GM21423 (cell line): ENCODE data around the gene RNF157.

ENCODE experiments used
- ATAC-seq: cut with Tn5 transposase; IDR thresholded peaks from one replicate; pipeline ENCODE4 v1.9.1; 2021; ENCODE audit warnings: mild to moderate bottlenecking, moderate library complexity; ENCODE audit not compliant: unreplicated experiment

Gene RNF157

DNA sequence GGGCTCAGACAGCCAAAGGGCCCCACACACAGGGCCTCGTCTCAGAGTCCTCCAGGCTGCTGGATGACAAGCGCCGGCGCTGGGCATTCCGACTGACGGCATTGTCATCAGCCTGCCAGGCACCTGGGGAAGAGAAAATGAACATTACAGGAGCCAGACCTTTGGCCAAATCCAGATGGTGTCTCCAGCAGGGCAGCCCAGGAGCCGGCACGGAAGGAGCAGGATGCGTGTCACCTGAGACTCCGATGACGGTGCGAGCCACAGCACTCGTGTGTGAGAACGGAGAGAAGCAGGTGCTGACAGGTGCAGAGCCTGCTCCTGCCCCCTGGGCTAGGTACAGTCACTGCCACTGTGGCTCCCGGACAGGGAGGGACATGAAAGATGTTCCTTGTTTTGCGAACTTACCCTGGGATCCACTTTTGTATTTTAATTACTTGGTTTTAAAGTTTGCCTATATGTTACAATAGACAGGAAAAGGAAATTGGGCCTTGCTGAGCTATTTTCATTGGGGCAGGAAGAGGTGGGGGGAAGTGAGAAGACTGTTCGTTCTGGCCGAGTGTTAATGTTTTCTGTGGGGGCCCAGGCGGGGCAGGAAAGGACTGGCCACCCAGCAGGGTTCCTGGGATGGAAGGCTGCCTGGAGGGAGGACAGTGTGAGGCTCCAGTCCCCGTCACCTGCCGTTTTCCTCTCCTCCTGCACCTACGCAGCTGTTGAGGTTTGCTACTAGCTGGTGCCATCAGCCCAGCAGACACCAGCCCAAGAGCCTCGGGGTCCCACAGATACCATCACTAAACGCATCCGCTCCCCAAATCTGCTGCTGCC lies 94.9 kb downstream of the RNF157 start:
- no peak for ATAC-seq

DNA sequence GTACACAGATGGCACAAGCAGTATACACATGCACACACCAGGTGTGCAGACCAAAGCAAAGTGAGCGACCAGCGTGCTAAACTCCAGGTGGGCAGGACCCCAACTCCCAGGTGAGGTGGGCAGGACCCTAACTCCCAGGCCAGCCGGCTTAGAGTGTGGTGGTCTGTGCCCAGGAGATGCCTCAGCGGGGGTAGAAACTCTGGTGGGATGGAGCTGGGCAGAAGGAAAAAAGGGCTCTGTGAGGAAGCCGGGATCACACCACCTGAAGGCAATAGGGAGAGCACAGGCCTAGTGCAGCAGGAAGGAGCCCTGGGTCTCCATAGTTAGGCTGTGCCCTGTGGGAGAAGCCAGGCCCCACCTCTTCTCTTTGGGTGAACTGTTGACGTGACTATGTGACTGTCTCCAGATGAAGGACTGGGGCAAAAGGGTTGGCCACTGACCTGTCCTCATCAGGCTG lies 97.7 kb downstream of the RNF157 start:
- no peak for ATAC-seq

DNA sequence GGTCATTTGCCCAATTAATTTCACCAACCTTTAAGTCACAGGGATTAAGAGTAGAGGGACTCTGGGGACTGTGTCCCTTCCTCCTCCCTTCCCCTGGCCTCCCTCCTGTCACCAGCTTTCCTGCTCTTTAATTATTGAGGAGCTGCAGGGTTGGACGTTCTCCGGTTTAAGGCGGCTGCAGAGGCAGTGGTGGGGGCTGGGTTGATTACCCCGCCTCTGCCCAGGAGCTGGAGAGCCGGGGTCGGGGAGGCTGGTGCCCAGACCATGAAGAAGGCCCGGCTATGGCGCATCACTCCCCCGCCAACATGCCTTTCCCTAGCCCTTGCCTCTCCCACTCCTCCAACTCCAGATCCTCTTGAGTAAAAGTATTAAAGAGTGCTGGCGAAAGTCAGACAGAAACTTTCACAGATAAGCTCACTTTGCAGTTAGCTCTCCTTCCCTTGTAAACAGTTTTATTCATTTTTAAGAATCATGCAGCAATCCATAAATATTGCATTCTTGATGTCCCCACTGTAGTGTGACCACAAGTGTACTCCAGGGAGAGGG lies 98.2 kb downstream of the RNF157 start:
- no peak for ATAC-seq

DNA sequence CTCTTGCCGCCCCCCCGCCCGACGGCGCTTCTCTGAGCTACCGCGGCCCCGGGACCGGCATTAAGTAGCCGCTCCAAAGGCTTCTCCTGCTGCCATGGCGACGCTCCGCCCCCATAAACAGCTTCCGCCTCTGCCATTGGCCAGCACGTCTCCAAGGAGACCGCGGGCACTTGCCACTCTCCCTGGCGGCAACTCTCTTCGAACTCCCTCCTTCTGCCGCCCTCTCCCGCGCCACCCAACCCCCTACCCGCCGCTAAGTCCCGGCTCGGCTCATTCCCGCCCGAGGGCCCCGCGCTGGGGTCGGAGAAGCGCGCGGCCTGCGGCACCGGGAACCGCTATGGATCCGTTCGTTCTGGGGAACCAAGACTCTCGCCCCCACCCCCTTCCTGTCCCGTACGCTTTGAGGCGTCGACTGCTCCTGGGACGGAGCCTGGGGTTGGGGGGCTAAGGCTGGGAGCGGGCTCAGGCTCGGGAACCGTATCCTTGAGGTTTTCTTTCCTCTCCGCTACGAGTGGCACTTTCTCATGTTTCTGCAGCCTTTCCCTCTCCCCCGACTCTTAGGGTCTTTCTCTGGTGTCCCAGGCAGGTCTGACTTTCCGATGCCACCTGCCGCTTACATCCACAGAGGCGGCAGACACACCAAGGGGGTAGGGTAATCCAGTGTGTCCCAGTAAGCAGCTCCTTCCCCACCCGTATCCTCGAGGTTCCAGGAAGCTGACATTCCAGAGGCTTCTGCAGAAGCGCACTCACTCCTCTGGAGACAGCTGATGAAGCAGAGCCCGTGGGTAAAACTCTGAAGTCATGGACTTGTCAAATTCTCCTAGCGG lies 98.9 kb downstream of the RNF157 start, which contains the start of gene FOXJ1:
Gene FOXJ1, minus strand, starts transcription at position 34 of the 827 bp plus-strand sequence. CDS start 850 bp downstream, outside the sequence.
- ATAC-seq, result peak; percentile 54

DNA sequence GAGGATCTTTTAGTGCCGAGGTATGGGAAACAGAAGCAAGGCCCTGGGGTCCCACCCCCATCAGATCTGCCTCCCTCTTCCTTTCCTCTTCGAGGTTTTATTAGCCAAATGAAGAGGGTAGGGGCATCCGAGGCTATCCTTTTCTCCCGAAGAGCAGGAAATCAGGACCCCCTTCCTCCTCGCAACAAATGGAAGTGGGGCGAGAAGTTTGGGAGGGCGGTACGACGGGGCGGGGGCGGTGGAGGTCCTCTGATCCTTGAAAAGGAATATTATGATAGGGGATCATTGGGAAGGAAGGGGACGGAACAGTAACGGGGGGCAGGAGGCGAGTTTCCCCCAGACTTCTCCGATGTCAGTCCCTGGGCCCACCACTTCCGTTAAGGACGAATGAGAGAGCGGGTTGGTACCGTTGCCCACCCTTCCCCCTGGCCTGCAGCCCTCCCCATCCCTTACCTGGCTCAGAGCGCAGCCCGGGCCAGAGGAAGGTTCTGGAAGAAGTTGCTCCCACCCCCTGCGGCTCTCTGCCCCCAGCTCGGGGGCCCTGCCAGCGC lies 99.6 kb downstream of the RNF157 start:
- no peak for ATAC-seq

DNA sequence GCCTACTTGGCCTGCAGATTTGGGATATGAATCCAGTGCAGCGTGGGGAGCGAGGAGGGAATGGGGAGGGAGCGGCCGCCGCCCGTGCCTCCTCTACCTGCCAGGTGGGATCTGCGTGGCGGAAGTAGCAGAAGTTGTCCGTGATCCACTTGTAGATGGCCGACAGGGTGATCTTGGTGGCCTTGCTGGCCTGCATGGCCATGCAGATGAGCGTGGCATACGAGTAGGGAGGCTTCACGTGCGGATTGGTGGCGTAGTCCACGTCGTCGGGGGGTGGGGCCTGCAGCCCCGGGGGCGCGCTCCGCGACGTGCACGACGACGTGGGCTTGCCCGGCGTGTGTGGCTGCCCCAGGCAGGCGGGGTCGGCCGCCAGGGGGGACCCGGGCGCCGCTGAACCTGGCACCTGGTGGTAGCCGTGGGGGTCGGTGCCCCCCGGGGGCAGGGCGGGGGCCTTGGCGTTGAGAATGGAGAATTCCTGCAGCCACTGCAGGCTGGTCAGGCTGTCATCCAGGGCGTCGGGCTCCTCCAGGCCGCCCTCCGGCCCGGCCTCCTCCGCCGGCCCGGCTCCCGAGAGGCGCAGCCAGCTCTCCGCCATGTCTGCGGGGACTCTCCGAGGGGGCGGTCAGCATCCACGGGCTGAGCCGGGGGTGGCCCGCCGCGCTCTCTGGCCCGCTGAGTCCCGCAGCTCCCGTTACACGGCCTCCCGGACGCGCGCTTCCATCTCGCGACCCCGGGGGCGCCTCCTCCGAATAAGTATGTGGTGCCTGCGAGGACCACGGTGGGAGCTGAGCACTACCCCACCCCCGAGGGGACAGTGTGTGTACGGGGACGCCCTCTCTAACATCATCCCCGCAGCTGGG lies 100.3 kb downstream of the RNF157 start:
- ATAC-seq, result no peak

DNA sequence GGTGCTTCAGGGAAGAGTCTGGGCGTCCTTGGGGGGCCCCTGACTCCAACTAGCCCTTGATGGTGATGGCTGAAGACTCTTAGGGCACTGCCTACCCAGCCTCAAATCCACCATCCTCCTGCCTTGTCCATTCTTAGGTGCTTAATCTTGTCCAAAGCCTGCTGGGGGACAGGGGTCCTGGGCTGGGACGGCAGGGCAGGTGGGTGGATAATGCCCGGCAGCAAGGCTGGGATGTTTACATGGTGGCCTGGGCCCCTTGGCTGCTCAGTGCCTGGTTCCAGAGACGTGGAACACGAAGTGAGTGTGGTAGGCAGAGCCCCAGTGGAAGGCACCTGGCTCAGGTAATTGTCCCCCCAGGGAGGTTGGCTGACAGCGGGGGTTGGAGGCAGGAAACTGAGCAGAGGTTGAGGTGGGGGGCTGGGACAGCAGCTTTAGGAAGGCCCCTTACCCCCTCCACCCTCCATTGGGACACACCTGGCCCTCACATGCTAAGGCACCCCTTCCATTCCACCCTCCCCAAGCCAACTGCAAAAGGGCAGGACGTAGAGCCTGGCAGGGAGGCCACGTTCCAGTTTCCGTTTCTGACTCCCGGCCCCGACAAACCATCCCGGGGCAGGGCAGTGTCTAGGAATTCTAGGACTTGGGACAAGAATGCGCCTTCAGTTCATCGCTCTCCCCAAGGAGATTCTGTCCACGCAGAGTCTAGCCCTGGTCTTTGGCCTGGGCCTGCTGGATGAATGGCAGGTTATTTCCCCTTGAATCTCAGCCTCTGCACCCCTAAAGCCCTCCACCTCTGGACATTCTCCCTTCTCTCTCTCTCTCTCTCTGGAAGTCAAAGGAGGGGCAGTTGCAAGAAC lies 101.2 kb downstream of the RNF157 start:
- ATAC-seq, result no peak

DNA sequence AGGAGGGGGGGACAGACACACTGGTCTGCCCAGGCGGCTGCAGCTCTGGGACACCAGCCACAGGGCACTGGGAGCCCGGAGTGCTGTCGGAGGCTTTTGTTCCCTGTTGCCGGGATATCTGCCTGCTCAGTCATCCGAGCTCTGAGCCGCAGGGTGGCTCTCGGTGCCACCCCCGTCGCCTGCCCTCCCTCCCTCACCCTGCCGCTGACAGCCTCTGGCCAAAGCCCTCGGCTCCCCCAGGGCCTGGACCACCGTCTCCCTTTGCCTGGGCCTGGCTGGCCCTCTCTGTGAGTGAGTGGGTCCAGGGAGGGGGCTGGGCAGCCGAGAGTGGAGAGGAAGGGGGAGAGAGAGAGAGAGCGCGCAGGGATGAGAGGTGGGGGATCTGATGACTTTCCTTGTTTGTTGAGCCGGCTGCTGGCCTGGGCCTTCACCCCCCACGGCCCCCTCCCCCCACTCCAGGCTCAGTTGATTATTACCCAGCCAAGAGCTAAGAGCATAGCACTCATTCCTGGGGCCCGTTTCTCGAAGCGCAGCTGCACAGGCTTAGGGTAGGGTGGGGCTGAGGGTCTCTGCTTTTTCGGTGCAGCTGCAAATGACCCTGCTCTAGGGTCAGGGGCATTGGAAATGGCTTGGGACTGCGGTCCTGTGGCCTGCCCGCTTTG lies 101.9 kb downstream of the RNF157 start:
- ATAC-seq, result no peak

DNA sequence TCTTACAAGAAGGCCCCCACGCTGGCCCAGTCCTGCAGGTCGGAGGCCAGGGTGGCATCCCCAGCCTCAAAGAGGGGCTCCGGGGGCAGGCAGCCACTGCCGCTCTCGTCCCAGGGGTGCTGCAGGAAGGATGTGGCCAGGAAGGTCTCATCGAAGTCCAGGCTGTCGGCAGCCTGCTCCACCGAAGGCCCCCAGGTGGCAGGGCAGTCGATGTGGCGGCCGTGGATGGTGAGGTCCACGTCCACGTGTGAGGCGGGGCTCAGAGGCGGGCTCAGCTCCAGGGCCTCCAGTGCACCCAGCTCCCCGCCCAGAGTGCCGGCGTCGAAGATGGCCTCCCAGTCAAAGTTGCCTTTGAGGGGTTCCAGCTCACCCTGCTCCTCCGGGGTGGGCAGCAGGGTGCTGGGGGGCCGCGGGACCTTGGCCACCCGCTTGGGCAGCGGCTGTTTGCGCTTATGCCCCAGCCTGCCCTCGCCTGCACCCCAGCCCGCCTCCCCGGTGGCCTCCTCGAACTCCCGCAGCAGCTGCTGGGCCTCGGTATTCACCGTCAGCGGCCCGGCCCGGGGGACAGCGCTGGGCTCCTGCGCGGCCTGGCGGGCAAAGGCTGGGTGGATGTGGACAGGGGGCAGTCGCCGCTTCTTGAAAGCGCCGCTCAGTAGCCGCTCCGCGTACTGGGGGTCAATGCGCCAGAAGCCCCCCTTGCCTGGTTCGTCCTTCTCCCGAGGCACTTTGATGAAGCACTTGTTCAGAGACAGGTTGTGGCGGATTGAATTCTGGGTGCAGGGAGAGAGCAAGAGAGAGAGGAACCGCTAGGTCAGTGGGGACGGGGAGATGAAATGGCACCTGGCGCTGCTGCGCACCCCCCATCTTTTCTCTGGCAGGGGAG lies 102.7 kb downstream of the RNF157 start:
- no peak for ATAC-seq

DNA sequence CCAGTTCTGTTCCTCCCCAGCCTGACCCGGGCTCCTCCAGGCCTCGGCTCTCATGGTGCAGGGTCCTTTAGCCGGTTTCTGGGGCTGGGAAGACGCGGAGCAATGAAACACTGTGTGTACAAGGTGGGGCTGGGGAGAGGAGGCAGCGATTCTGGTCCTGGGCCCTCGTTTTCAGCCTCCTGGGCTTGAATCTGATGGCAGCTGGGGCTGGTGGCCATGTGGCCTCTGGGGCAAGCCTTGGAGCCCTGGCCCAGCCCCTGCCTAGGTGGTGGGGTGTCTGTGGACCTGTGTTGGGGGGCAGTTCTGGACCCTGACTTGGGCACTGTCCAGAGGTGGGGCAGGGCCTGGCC lies 103.3 kb downstream of the RNF157 start:
- no peak for ATAC-seq

DNA sequence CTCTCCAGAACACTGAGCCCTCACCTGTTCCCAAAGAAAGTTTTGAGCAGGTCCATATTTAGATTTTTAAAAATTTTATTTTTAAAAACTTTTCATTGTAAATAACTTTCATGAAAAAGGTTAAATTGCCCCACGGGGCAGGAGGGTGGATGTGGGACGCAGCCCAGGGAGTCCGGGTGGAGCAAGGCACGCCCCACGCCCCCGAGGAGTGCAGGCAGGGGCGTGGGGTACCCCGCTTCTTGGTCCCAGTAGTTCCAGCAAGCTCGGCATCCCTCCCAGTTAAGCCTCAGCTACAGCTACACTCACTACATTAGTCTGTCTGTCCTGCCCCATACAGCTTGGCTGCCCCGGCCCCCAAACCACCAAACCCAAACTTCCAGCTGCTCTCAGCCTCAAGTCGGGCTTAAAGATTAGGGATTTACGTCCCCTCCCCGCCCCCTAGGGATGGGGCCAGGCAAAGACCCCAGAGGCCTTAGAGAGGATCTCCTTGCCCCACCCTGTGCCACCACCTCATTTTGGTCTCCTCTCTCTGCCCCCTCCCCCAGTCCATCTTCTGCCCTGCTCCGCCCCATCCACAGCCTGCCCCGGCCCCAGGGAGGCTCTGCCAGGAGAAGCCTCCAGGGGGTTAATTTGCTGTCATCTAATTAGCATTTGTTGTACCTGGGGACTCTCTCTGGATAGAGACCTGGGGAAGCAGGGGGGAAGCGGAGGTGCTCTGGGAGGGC lies 103.9 kb downstream of the RNF157 start:
- ATAC-seq, result no peak

DNA sequence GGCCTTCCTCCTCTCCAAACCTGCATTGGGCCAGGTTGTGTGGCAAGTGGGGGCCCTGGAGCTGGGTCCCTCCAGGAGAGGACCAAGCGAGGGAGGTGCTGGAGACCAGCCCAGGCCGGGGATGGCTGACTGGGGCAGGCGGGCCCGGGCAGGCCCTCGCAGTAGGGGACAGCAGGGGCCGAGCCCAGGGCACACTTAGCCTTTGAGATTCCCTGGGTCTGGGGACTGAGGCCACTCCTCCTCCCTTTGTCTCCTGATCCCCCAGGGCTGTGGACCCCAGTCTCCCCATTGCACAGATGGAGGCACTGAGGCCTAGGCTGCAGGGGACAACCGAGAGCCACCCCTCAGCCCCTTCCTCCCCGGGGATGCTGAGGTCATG lies 104.5 kb downstream of the RNF157 start:
- no peak for ATAC-seq

DNA sequence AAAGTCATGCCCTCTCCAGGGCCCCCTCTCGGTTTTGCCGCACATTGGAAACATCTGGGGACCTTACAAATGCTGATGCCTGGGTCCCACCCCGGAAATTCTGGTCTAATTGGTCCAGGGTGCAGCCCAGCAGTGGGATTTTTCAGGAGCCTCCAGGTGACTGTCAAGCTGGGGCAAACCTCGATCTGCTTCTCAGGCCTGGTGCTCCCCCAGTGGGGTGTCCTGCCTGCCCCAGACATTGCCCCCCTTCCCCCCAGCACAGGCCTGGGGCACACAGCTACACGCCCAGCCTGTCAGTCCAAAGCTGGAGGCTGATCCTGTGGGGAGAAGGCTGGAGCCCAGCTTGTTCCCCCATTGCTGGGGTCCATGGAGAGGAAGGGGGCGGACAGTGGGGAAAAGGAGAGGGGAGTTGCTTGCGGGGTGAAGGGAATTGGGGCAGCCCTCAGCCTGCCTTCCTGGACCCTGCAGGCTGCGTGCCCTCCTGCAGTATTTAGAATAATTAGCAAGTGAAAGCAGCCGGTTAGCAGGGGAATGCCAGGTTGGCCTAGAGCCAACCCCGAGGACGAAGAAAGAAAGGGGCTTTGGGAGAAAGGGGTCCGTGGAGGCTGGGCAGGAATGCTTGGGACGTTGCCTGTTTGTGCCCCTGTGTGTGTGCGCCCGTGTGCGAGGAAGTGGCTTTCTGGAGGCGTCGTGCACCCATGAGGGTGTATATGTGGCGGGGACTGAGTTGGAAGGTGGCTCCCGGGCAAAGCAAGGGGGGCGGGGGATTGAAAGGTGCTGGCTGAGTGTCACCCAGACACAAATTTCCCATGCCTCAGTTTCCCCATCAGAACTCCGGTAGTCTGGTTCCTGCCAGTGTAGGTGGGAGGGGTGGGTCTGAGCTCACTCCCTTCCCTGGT lies 105.1 kb downstream of the RNF157 start:
- no peak for ATAC-seq

DNA sequence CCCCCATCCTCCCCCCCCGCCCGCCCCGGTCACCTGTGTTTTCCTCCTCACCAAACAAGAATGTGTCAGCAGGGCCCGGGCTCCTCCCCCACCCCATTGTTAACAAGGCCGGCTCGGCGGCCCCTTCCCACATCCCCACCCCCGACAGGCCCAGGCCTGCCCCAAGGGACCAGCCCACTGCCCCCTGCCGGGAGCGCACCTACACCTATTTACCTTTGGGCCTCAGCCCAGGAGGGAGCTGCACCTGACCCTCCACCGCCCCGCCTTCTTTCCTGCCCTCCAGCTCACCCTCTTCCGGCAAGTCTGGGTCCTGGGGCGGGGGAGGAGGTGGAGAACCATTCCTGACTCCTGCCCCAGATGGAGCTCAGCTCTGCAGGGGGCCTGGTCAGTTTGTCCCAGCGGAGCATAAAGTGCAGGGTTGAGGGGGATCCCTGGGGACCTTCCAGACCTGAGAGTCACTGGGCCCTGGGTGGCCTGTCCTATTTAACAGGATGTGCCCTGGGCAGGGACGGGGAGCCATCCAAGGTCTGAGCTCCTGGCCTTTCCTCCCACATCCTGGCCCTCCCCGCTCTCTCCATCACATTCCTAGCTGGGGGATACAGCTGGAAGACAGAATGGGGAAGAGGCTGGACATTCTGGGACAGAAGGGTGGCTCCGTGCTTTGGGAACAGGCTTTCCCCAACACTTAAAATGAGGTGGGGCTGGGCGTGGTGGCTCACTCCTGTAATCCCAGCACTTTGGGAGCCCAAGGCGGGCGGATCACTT lies 107.5 kb downstream of the RNF157 start:
- no peak for ATAC-seq

DNA sequence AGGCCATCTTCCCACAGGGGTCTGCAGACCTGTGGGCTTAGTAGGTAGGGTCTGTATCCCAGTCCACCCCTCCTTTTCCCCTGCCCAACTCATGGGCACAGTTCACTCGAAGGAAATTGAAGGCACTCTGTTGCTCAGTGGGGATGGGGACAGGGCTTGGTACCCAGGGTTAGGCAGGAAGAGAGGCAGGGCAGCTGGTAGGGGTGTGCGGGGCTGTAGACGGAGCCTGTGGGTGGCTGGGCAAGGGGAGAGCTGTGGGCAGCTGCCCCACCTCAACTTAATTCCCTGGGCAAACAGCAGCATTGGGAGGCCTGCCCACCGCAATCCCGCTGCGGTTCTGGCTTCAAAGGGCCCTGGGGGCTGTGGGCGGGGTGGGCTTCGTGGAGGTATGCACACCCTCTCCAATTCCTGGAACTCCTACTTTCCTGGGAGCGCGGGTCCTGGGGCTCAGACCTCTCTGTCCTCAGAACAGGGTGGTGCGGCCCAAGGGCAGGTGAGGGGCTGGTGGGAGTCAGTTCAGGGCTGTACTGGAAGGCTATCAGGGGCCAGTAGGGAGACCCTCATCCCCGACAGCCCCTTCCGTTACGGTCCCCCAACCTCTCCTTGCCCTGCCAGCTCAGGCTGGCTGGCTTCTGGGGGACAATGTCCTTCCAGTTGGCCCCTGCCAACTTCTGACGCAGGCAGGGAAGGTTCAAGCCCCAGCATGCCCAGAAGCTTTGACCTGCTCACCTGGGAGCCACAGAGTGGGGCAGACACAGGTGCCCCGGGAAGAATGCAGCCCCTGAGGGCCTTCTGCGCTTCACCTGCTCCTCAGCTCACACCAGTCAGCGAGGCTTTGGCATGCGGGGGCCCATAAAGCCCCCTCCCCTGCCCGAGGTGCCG lies 108.4 kb downstream of the RNF157 start:
- ATAC-seq, result no peak
